HG03378 (cell line): ENCODE data around the gene DMWD.
"Not testable (repeated sequence)": the region's sequence is repeated elsewhere in the genome, so short reads cannot be mapped to it uniquely, and the experiment has no call there.

Experiments
- ATAC-seq: cut with Tn5 transposase; IDR thresholded peaks from one replicate; pipeline ENCODE4 v1.9.1; 2021; ENCODE audit warnings: mild to moderate bottlenecking, moderate library complexity; ENCODE audit not compliant: unreplicated experiment

Gene DMWD

GRCh38 chr19:45753548-45753947, 39.1 kb downstream of the DMWD start:
- no peak for ATAC-seq

DNA sequence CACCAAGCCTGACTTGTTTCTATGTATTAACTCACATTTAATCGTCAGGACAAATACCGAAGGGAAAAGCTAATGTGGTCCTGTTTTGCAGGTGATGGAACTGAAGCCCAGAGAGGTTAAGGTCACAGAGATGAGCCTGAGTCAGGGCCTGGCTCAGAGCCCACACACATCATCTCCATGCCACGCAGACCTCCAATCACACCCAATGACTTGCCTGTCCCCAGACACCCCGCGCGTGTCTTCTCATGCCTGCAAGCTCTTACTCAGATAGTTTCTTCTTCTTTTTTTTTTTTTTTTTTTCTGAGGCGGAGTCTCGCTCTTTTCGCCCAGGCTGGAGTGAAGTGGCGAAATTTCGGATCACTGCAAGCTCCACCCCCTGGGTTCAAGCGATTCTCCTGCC, 40.0 kb downstream of the DMWD start:
- ATAC-seq, result no peak

DNA sequence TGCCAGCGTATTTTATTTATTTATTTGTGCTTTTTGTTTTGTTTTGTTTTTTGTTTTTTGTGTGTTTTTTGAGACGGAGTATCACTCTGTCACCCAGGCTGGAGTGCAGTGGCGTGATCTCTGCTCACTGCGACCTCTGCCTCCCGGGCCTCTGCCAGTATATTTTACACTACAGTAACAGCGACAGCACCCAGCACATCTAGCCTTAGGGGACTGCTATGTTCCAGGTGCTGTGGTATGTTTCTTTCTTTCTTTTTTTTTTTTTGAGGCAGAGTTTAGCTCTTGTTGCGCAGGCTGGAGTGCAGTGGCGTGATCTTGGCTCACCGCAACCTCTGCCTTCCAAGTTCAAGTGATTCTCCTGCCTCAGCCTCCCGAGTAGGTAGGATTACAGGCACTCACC, 41.2 kb downstream of the DMWD start:
- ATAC-seq, result not testable (repeated sequence)

DNA sequence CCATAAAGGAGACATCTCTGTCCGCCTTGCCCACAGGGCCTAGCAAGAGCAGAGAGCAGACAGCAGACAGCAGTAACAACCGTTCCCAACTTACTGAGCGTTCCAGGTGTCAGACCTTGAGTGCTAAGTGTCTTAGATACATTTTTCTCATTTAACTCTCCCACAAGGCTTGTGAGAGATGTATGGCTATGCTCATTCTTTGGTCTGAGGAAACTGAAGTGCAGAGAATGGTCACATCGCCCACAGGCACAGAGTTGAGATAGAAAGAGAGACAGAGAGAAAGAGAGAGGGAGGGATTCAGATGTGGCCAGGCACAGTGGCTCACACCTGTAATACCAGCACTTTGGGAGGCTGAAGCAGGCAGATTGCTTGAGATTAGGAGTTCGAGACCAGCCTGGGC, 45.1 kb downstream of the DMWD start:
- ATAC-seq, result no peak

DNA sequence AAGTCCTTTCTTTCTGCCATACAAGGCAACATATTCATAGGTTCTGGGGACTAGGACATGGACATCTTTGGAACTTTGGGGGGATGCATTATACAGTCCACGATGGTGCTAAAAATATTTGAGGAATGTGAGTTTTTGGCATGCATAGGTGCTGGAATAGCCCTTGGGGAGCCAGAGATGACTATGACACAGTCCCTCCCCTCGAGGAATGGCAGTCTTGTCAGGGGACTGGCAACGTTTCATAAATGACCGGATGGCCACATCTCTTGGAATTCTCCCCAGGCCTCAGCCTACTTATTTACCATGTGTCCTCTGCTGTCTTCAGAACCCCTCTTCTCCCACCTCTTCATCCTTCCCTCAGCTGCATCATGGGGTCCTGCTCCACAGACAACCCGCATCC, 45.8 kb downstream of the DMWD start:
- no peak for ATAC-seq

DNA sequence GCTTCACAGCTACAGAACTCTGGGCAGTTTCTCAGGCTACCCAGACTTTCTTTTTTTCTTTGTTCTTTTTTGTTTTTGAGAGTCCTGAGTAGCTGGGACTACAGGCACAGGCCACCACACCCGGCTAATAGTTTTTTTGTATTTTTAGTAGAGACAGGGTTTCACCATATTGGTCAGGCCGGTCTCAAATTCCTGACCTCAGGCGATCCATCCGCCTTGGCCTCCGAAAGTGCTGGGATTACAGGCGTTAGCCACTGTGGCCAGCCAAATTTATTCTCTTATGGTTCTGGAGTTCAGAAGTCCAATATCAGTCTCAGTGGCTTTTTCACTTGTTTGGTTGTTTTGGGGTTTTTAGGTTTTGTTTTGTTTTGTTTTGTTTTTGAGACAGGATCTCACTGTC, 47.0 kb downstream of the DMWD start:
- no peak for ATAC-seq

- ATAC-seq, result no peak
Measured at GRCh38 chr19:45742969-45743368, 49.7 kb downstream of the DMWD start.

GRCh38 chr19:45739498-45740439, 52.9 kb downstream of the DMWD start:
- ATAC-seq, result no peak

GRCh38 chr19:45733160-45733810, 59.4 kb downstream of the DMWD start, which contains the start of gene MEIOSIN:
Gene MEIOSIN, plus strand, starts transcription at chr19:45733439. Its CDS starts 1,938 bp downstream, at chr19:45735377.
- no peak for ATAC-seq
